ENCODE results near the gene RET.

The RET gene

GRCh38 chr10:43044448-43044921, 32.4 kb upstream of the RET start:
- H3K4me3 ChIP-seq (ENCODE audit: control insufficient read depth, low read depth, low read length), result no peak overlapping the region
- DNase-seq (ENCODE audit: low read depth), result no peak
- TF ChIP-seq CTCF (IDR thresholded peaks at IDR 0.05; ENCODE audit: control insufficient read depth, insufficient read depth, low read depth, low read length, missing control alignments), result no peak

DNA sequence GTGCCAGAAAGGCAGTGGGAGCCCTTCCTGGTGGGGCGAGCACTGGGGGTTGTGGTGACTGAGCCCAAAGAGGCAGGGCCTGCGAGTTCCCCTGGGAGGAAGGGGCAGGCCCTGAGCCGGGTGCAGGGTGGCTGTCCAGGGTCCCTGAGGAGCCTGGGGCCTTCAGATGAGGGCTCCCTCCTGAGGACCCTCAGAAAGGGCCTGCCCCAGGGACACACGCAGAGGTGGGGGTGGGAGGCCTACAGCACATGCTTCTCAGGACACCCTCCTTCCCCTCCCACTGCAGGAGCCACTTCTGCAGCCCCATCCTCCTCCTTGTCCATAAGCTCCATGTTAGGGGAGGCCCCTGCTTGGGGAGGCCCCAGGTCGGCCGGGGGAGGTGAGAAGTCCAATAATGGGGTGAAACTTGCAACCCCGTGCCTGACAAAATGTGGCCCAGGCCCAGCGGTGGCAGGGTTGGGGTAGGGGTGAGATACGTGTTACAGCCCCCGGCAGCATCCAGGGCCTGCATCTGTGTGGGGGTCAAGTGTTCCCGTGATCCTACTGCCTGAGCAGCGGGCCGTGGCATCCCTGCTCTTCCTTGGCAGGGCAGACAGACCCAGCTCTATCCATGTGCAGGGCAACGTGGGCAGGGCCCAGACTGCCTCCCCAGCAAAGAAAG, 31.8 kb upstream of the RET start:
- H3K4me3 ChIP-seq (ENCODE audit: control insufficient read depth, low read depth, low read length), result no peak overlapping the region
- no peak for DNase-seq (ENCODE audit: low read depth)
- TF ChIP-seq CTCF (IDR thresholded peaks at IDR 0.05; ENCODE audit: control insufficient read depth, insufficient read depth, low read depth, low read length, missing control alignments), result no peak

GRCh38 chr10:43045631-43046287, 31.1 kb upstream of the RET start:
- DNase-seq (ENCODE audit: low read depth), result no peak
- TF ChIP-seq CTCF (IDR thresholded peaks at IDR 0.05; ENCODE audit: control insufficient read depth, insufficient read depth, low read depth, low read length, missing control alignments), result no peak
- no peak overlapping the region for H3K4me3 ChIP-seq (ENCODE audit: control insufficient read depth, low read depth, low read length)

DNA sequence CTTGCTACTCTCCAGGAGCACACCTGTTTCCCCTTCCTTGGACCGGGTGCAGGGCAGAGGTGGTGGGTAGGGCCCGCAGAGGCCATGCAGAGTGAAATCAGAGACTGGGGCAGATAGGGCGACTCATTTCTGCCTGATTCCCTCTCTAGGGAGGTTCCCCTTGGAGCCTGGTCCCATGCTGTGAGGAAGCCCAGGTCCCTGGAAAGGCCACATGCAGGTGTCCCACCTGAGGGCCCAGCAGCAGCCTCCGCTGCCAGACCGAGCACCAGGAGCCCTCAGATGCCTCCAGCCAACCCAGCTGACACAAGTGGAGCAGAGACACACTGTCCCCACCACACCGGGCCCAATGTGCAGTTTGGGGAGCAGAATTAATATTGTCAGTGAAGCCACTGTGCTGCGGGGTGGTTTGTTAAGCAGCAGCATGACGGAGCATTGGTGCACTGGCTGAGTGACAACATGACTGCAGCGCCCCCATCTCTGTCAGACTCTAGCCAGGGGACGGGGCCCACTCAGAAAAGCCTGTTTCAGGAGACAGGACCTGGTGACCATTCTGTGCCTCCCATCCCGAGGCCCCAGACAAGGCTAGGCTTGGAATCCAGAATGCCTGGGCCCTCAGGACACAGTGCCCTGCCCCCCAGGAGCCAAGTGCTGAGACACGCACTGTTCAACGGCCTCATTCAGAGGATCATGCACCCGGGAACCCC, 30.4 kb upstream of the RET start:
- no peak for DNase-seq (ENCODE audit: low read depth)
- no peak for TF ChIP-seq CTCF (IDR thresholded peaks at IDR 0.05; ENCODE audit: control insufficient read depth, insufficient read depth, low read depth, low read length, missing control alignments)

GRCh38 chr10:43047288-43047970, 29.4 kb upstream of the RET start:
- no peak for TF ChIP-seq CTCF (IDR thresholded peaks at IDR 0.05; ENCODE audit: control insufficient read depth, insufficient read depth, low read depth, low read length, missing control alignments)
- no peak for DNase-seq (ENCODE audit: low read depth)
- no peak overlapping the region for H3K4me3 ChIP-seq (ENCODE audit: control insufficient read depth, low read depth, low read length)

More for the DNA sequence above, 30.4 kb upstream of the RET start:
- no peak overlapping the region for H3K4me3 ChIP-seq (ENCODE audit: control insufficient read depth, low read depth, low read length)

DNA sequence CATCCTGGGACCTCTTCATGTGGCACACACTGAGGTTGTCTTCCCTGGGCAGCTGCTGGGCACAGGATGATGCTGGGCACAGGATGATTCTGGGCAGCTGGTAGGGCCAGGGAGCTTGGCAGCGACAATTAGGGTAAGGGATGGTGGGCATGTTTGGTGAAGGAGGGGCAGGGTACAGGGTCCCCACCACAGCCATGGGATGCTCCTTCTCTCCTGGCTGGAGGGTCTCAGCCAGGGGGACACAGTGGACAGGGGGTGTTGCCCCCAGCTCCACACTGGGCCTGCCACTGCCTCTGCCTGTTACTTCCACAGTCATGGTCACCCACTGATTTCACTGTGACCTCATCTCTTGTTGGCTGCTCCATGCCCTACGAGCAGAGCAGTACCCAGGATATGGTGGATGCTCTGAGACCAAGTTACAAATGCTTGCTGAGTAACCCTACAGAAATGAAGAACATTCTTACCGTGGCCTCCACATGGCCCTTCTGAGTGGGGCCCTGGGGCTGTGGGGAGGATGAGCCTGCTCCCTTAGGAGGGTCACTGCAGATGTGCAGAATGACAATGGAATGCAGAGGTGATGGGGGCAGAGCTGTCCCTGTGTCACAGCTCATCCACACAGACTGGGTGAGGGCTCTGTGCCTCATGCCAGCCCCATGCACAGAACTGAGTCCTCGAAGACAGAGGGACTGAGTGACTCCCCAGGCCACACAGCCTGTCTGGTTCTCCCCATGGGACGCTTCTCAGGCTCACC, 28.4 kb upstream of the RET start:
- no peak overlapping the region for H3K4me3 ChIP-seq (ENCODE audit: control insufficient read depth, low read depth, low read length)
- DNase-seq (ENCODE audit: low read depth), result peak; percentile 1
- TF ChIP-seq CTCF (IDR thresholded peaks at IDR 0.05; ENCODE audit: control insufficient read depth, insufficient read depth, low read depth, low read length, missing control alignments), result no peak

Measured in AG09309 (cell line).